Smooth muscle cell (in vitro differentiated cells): ENCODE results near the gene TMEM108. TPM values are rescaled to one million over a fixed set of nuclear protein-coding genes. Genes with fewer than 3 reads are reported as not detected.

Source experiments
- DNase-seq: peaks from one replicate; lab custom pipeline; 2025; ENCODE audit not compliant: unreplicated experiment; lab: John Stamatoyannopoulos, UW
- H2AFZ ChIP-seq: fragments of 200-600 bp; sonication (generic); 2 replicates; pipeline ENCODE4 v1.6.0; 2016; ENCODE audit warnings: antibody characterized with exemption, low read depth, mild to moderate bottlenecking
- H3F3A ChIP-seq: fragments of 200-600 bp; sonication (generic); 2 replicates; pipeline ENCODE4 v1.6.0; 2017; ENCODE audit warnings: antibody characterized with exemption, low read depth
- H3K27ac ChIP-seq: fragments of 200-600 bp; sonication (generic); 2 replicates; pipeline ENCODE4 v1.5.1; 2016; ENCODE audit warnings: low read depth, mild to moderate bottlenecking
- H3K27me3 ChIP-seq: fragments of 200-600 bp; sonication (generic); 2 replicates; pipeline ENCODE4 v1.6.1; 2016; ENCODE audit warnings: low read depth, mild to moderate bottlenecking
- H3K36me3 ChIP-seq: fragments of 200-600 bp; sonication (generic); 2 replicates; pipeline ENCODE4 v1.5.1; 2016; ENCODE audit warnings: low read depth
- H3K4me1 ChIP-seq: fragments of 200-600 bp; sonication (generic); 2 replicates; pipeline ENCODE4 v1.5.1; 2016; ENCODE audit warnings: low read depth
- H3K4me2 ChIP-seq: fragments of 200-600 bp; sonication (generic); 2 replicates; pipeline ENCODE4 v1.6.0; 2016; ENCODE audit warnings: mild to moderate bottlenecking
- H3K4me3 ChIP-seq: fragments of 200-600 bp; sonication (generic); 2 replicates; pipeline ENCODE4 v1.5.1; 2016; ENCODE audit warnings: mild to moderate bottlenecking
- H3K79me2 ChIP-seq: fragments of 200-600 bp; sonication (generic); 2 replicates; pipeline ENCODE4 v1.6.0; 2016; ENCODE audit warnings: low read depth, mild to moderate bottlenecking
- H3K9ac ChIP-seq: fragments of 200-600 bp; sonication (generic); 2 replicates; pipeline ENCODE4 v1.6.0; 2016; ENCODE audit warnings: low read depth
- H3K9me3 ChIP-seq: fragments of 200-600 bp; sonication (generic); replicated peaks from 2 replicates; pipeline ENCODE4 v1.5.1; 2016; ENCODE audit warnings: low read depth
- H4K20me1 ChIP-seq: fragments of 200-600 bp; sonication (generic); 2 replicates; pipeline ENCODE4 v1.6.0; 2016; ENCODE audit warnings: low read depth
- CTCF ChIP-seq: fragments of 200-600 bp; sonication (generic); IDR thresholded peaks from 2 replicates; pipeline ENCODE4 v1.5.1; 2017; ENCODE audit warnings: borderline replicate concordance, mild to moderate bottlenecking, antibody characterized with exemption; ENCODE audit not compliant: insufficient read depth, poor library complexity, severe bottlenecking
- WGBS: methylation state at CpG from one replicate; pipeline ENCODE4 v1.1.7; 2016; ENCODE audit warnings: low lambda C conversion rate; 5-methylcytosine and 5-hydroxymethylcytosine counted together
- polyA plus RNA-seq: library from polyadenylated mRNA; unstranded; fragments of >200 nt; fragmentation: Nextera tagmentation; extraction: Ambion mirVana; gene quantifications from 2 replicates; pipeline ENCODE4 v1.2.1, GENCODE V29; 2016
- total RNA-seq: library from RNA; depleted of rRNA; stranded (reverse); fragments of >200 nt; gene quantifications from 2 replicates; pipeline ENCODE4 v1.2.3, GENCODE V29; 2014

Gene TMEM108
- total and polyA plus RNA-seq, 2 experiments from 2014 or later = 2.4 to 10.8 TPM

- 65% methylated on average over 1 of the region's 1 CpG for WGBS
Measured at GRCh38 chr3:133328373-133328772, 290.2 kb downstream of the TMEM108 start.

GRCh38 chr3:133329626-133330025, 291.4 kb downstream of the TMEM108 start:
- 73% methylated on average over 1 of the region's 1 CpG for WGBS
- Histone ChIP-seq H3K27me3 (no peaks in the 10 kb centered on the region), H3K4me3 (no peak overlapping the region), H3K9me3 (no peaks in the 10 kb centered on the region), H3K79me2 (no peaks in the 10 kb centered on the region), H3K36me3 (no peaks in the 10 kb centered on the region), H3F3A (no peaks in the 10 kb centered on the region), H3K4me1 (peaks cover 23% of the 10 kb centered on the region), H3K27ac (no peak overlapping the region), H3K4me2 (no peak overlapping the region), H4K20me1 (no peaks in the 10 kb centered on the region), H3K9ac (no peak overlapping the region), H2AFZ (no peak overlapping the region)
- no peak for TF ChIP-seq CTCF
- no peak for DNase-seq

More at GRCh38 chr3:133328373-133328772, 290.2 kb downstream of the TMEM108 start:
- TF ChIP-seq CTCF = no peak
- Histone ChIP-seq H4K20me1 (no peaks in the 10 kb centered on the region), H3K27me3 (no peaks in the 10 kb centered on the region), H3F3A (no peaks in the 10 kb centered on the region), H3K4me1 (peaks cover 23% of the 10 kb centered on the region), H3K9me3 (no peaks in the 10 kb centered on the region), H3K79me2 (no peaks in the 10 kb centered on the region), H3K4me3 (no peak overlapping the region), H3K27ac (no peak overlapping the region), H3K9ac (no peak overlapping the region), H2AFZ (no peak overlapping the region), H3K4me2 (no peak overlapping the region), H3K36me3 (no peaks in the 10 kb centered on the region)
- no peak for DNase-seq

DNA sequence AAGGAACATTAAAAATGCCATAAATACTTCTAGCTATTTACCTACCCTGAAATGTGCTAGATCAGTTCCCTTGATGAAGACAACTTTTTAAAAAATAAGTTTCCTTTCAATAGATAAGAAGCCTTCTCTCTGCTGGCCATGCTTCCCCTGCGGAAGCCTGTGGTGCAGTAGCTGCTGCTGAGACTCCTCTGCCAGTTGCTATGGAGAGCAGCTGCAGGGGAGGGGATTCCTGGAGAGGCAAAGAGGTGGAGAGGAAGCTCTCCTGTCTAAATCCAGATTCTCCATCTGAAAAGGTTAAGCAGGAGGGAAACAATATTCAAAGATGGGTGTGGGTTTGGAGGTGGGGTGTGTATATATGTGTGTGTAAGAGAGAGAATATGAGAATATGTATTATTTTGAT, 291.9 kb downstream of the TMEM108 start:
- no peaks in the 10 kb centered on the region for H3K9me3 ChIP-seq
- H3K4me1 ChIP-seq = peaks cover 23% of the 10 kb centered on the region
- no peaks in the 10 kb centered on the region for H3K27me3 ChIP-seq
- 52% methylated on average over 1 of the region's 1 CpG for WGBS
- H3K79me2 ChIP-seq = no peaks in the 10 kb centered on the region
- H3K27ac ChIP-seq = no peak overlapping the region
- TF ChIP-seq CTCF = no peak
- H3K4me2 ChIP-seq = peak overlapping the region; percentile 4
- DNase-seq = no peak
- H2AFZ ChIP-seq = no peak overlapping the region
- no peaks in the 10 kb centered on the region for H4K20me1 ChIP-seq
- no peak overlapping the region for H3K9ac ChIP-seq
- no peaks in the 10 kb centered on the region for H3K36me3 ChIP-seq
- no peaks in the 10 kb centered on the region for H3F3A ChIP-seq
- H3K4me3 ChIP-seq = no peak overlapping the region

GRCh38 chr3:133330522-133330921, 292.3 kb downstream of the TMEM108 start:
- Histone ChIP-seq H3K4me3 (no peak overlapping the region), H4K20me1 (no peaks in the 10 kb centered on the region), H3K27me3 (no peaks in the 10 kb centered on the region), H3K36me3 (no peaks in the 10 kb centered on the region), H3K79me2 (no peaks in the 10 kb centered on the region), H3K27ac (no peak overlapping the region), H3K9ac (no peak overlapping the region), H3K4me2 (no peak overlapping the region), H3F3A (no peaks in the 10 kb centered on the region), H2AFZ (no peak overlapping the region), H3K4me1 (peaks cover 23% of the 10 kb centered on the region), H3K9me3 (no peaks in the 10 kb centered on the region)
- TF ChIP-seq CTCF = no peak
- no peak for DNase-seq
